Esophagus squamous epithelium (tissue), 5 donors: ENCODE results near the gene DBNDD1. TPM values are rescaled to one million over a fixed set of nuclear protein-coding genes. Genes with fewer than 3 reads are reported as not detected.
"Not testable (repeated sequence)": the region's sequence is repeated elsewhere in the genome, so short reads cannot be mapped to it uniquely, and the experiment has no call there.

ENCODE experiments used
- DNase-seq: peaks from one replicate; lab custom pipeline; 2025; lab: John Stamatoyannopoulos, UW
- H3K27ac ChIP-seq, 4 donors: fragments of 200-600 bp; sonication (generic); one replicate each; pipeline ENCODE4 v1.5.1; 2016 to 2019; ENCODE audit warnings: mild to moderate bottlenecking in 1 of 4
- H3K27me3 ChIP-seq, 4 donors: fragments of 200-600 bp; sonication (generic); 1 replicate in 3 of 4; 2 replicates in 1 of 4; pipeline versions ENCODE4 v1.5.1 to v1.6.0; 2017 to 2021; ENCODE audit warnings: antibody characterized with exemption in 1 of 4
- H3K36me3 ChIP-seq, 3 donors: fragments of 200-600 bp; sonication (generic); one replicate each; pipeline ENCODE4 v1.5.1; 2016 to 2019
- H3K4me1 ChIP-seq, 3 donors: fragments of 200-600 bp; sonication (generic); one replicate each; pipeline ENCODE4 v1.5.1; 2017 to 2019
- H3K4me3 ChIP-seq, 4 donors: fragments of 200-600 bp; sonication (generic); 1 replicate in 3 of 4; 2 replicates in 1 of 4; pipeline ENCODE4 v1.5.1; 2016 to 2019; ENCODE audit warnings: mild to moderate bottlenecking in 2 of 4, moderate library complexity in 1 of 4
- H3K9me3 ChIP-seq, 3 donors: fragments of 200-600 bp; sonication (generic); one replicate each; pipeline ENCODE4 v1.5.1; 2016 to 2019
- POLR2A ChIP-seq, 4 donors: fragments of 450-650 bp; IDR thresholded peaks; one replicate each; pipeline ENCODE4 v1.6.1; 2017; ENCODE audit warnings: antibody characterized with exemption in 4 of 4, mild to moderate bottlenecking in 4 of 4, moderate library complexity in 3 of 4
- whole genome bisulfite sequencing, 2 donors: methylation state at CpG; one replicate each; pipeline ENCODE4 v1.1.5; 2018; 5-methylcytosine and 5-hydroxymethylcytosine counted together
- intact Hi-C: fragments of 100-400 bp; cut with DNase I; formaldehyde crosslinking; loops from one replicate; pipeline ENCODE4 v1.15.0; 2022
- total RNA-seq, 4 donors: library from RNA; depleted of rRNA; stranded (reverse); fragments of >200 nt; gene quantifications; one replicate each; pipeline ENCODE4 v1.1.0, GENCODE V29; 2016
- TF ChIP-seq, protein P1 (sequence below), 6 experiments: fragments of 450-650 bp in 4 of 6; fragments of 200-600 bp in 2 of 6; sonication (generic) in 2 of 6; IDR thresholded peaks; one replicate each; pipeline ENCODE4 v1.5.1; 2016 to 2019; ENCODE audit warnings: antibody characterized with exemption in 6 of 6, mild to moderate bottlenecking in 4 of 6, moderate library complexity in 4 of 6
- donor health status: DM: yes; HTN: yes; CAD: no.

The DBNDD1 gene
- total RNA-seq, 4 donors from 2014 or later, result 5.8 to 29.2 (median 12.7) TPM

DNA sequence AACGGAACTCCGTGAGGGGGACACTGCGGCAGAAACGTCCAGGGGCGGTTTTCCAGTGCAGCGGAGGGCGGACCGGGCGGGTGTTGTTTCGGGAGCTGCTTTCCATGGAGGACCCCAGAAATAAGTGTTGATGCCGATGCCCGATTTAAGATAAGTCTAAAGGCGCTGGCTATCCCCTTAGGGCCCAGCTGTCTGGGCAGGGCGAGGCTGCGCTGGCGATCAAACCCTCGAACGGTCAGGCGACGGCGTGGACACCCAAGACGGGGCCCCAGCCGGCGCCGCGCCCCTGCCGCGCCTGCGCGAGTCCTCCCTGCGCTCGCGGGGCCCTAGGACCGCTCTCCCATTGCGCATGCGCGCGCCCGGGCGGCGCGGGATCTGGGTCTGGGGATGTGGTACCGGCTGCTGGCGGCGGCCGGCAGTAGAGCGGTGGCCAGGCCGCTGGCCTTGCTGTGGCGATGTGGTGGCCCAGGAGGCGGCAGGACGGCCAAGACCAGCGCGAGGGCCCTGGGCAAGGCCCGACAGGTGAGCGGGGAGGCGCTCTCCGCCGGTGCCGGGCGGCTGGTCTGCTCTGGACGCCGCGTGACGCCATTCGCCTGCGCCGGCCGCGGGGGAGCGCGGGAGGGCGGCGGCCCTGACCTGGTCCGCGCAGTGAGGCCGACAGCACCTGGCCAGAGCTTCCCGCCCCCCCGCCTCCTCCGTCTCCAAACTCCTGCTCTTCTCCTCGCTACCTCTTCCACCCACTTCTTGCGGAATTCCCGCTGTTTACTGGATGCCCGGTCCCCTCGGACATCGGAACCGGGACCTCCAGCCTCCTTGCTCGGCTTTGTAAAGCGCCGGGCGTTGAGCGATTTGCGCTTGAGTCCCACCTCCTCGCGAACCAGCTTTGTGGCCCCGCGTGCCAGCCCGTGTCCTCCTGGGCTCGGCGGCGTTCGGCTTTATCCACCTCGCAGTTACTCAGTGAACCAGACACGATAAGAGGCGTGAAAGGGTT, 46.7 kb downstream of the DBNDD1 start:
- peak; percentile 40 for DNase-seq
- TF ChIP-seq, protein P1, sequence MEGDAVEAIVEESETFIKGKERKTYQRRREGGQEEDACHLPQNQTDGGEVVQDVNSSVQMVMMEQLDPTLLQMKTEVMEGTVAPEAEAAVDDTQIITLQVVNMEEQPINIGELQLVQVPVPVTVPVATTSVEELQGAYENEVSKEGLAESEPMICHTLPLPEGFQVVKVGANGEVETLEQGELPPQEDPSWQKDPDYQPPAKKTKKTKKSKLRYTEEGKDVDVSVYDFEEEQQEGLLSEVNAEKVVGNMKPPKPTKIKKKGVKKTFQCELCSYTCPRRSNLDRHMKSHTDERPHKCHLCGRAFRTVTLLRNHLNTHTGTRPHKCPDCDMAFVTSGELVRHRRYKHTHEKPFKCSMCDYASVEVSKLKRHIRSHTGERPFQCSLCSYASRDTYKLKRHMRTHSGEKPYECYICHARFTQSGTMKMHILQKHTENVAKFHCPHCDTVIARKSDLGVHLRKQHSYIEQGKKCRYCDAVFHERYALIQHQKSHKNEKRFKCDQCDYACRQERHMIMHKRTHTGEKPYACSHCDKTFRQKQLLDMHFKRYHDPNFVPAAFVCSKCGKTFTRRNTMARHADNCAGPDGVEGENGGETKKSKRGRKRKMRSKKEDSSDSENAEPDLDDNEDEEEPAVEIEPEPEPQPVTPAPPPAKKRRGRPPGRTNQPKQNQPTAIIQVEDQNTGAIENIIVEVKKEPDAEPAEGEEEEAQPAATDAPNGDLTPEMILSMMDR (IDR thresholded peaks at IDR 0.05), result peak in 1 of 6 experiments; percentile 47
- TF ChIP-seq POLR2A (IDR thresholded peaks at IDR 0.05), result peak in 3 of 4 donors; percentile 60 to 92 (median 85)
- 0 to 4% methylated on average over 12 to 28 of the region's 104 CpGs for WGBS, 2 donors
- H3K4me1 ChIP-seq, result peaks cover 6 to 46% (median 22%) of the 10 kb centered on the region in 3 donors
- no peaks in the 10 kb centered on the region for H3K27me3 ChIP-seq
- H3K4me3 ChIP-seq, result peak overlapping the region; percentile 68 to 90 (median 86)
- intact Hi-C loops, result no loop called here
- H3K27ac ChIP-seq, result peak overlapping the region; percentile 93 to 97 (median 94)
- no peaks in the 10 kb centered on the region for H3K9me3 ChIP-seq
- peaks cover 0 to 21% (median 0%) of the 10 kb centered on the region in 3 donors for H3K36me3 ChIP-seq

DNA sequence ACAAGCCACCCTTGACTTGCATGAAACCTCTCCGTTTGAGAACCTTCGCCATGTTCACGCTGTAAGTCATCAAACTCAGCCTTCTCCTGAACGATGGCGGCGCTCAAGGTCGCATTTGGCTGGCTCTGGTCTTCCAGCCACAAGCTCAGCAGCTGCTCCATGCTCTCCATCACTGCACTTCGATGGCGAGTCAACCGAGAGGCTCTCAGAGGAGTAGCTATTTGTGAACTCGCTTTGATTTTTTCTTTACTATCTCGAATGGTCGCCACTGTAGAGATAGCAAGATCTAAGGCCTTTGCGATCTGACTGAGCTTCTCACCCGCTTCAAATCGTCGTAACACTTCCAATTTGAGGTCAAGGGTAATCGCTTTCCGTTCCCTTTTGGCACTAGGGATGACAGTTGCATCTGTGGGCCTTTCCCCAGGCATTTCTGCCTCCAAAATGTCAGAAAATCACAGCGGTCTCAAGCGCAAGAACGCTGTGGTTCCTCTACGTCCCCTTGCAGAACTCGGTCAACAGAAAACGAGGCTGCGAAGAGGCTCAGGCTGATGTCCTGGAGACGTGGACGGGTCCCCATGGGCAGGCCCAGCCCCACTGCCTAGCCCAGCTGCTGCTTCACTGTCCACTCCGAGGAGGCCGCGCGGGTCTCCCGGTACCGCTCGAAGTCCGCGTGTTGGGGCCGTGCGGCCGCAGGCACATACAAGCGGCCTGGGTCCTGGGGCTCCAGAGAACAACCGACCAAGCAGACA, 47.6 kb downstream of the DBNDD1 start:
- Histone ChIP-seq H3K27me3 (no peaks in the 10 kb centered on the region), H3K27ac (peak overlapping the region; percentile 93 to 97 (median 94)), H3K4me3 (peak overlapping the region; percentile 68 to 90 (median 86)), H3K4me1 (peaks cover 6 to 46% (median 22%) of the 10 kb centered on the region in 3 donors), H3K9me3 (no peaks in the 10 kb centered on the region), H3K36me3 (peaks cover 0 to 19% (median 0%) of the 10 kb centered on the region in 3 donors)
- 69 to 77% methylated on average over 19 to 21 of the region's 42 CpGs for WGBS, 2 donors
- DNase-seq, result no peak
- intact Hi-C loops, result no loop called here
- no peak for TF ChIP-seq POLR2A (IDR thresholded peaks at IDR 0.05)
- TF ChIP-seq, protein P1 (IDR thresholded peaks at IDR 0.05), result no peak

DNA sequence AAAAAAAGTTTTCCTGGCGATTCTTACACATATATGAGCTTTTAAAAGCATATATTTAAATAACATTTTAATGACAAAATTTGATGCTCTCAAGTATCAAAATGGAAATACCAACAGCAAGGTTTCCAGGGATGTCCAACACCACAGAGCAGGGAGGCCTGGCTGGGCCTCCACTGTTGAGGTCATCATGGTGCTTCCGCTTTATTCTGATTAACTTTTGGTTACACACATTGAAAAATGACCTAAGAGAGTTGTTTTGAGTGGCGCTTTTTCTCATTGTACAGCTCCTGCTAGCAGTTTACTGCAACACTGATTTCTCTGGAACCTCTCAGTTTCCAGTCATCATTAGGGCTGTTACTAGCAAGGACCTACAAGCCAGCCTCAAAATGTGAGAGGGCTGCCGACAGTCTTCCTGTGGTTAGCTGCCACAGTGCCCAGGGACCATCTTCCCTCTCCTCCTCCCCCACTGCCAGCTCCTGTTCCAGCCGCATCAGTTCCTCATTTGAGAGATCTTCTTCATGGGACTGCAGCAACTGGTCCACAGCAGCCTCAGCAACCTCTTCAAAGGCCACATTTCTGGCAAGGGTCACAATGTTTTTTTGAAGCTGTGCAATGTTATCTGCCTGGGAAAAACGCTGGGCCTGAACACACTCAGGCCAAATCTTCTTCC, 49.4 kb downstream of the DBNDD1 start:
- no peak for TF ChIP-seq POLR2A (IDR thresholded peaks at IDR 0.05)
- TF ChIP-seq, protein P1 (IDR thresholded peaks at IDR 0.05), result no peak
- no peak for DNase-seq
- H3K4me1 ChIP-seq, result peaks cover 6 to 44% (median 22%) of the 10 kb centered on the region in 3 donors
- H3K36me3 ChIP-seq, result peaks cover 0 to 34% (median 0%) of the 10 kb centered on the region in 3 donors
- no peak overlapping the region for H3K4me3 ChIP-seq
- H3K27ac ChIP-seq, result no peak overlapping the region
- H3K27me3 ChIP-seq, result no peaks in the 10 kb centered on the region
- H3K9me3 ChIP-seq, result no peaks in the 10 kb centered on the region
- intact Hi-C loops, result no loop called here
- 87 to 91% methylated on average over 6 of the region's 6 CpGs for WGBS, 2 donors

DNA sequence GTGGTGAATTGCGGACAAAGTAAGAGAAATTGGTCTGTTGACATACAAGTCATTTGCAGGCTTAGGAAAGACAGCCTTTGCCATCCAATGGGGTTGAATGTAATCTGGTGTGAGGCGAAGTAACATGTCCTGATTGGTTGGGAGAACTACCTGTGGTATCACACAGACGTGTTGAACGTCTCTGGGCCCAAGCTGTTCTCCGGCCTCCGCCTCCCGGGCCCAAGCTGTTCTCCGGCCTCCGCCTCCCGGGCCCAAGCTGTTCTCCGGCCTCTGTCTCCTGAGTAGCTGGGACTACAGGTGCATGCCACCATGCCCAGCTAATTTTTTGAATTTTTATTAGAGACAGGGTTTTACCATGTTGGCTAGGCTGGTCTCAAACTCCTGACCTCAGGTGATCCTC, 51.2 kb downstream of the DBNDD1 start:
- H3K4me3 ChIP-seq, DNase-seq, intact Hi-C loops, H3K27me3 ChIP-seq, H3K27ac ChIP-seq, H3K9me3 ChIP-seq: not testable (repeated sequence)
- WGBS, 2 donors, result 90% methylated on average over 11 of the region's 11 CpGs
- Histone ChIP-seq H3K4me1 (peaks cover 6 to 26% (median 11%) of the 10 kb centered on the region in 3 donors), H3K36me3 (peaks cover 0 to 51% (median 0%) of the 10 kb centered on the region in 3 donors)

DNA sequence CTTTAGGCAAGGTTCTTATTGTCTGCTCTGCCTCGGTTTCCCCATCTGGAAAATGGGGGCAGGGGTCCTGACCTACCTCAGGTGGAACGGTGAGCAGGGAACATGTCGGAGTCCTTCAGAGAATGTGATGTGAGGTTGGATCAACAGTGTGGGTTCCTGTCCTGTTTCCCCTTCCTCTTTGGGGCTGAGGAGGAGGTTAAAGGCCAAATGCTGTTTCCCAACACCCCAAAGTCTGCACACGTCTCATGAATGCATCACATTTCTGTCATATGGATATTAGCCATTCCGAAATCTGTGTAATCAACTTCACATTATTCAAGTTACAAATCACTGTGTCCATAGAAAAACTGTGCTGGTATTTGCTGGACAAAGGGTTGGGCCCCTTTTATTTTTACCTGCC, 51.8 kb downstream of the DBNDD1 start:
- 53 to 68% methylated on average over 2 to 3 of the region's 5 CpGs for WGBS, 2 donors
- Histone ChIP-seq H3K36me3 (peaks cover 0 to 52% (median 0%) of the 10 kb centered on the region in 3 donors), H3K4me1 (peaks cover 6 to 24% (median 11%) of the 10 kb centered on the region in 3 donors)
- intact Hi-C loops, H3K27ac ChIP-seq, H3K4me3 ChIP-seq, H3K27me3 ChIP-seq, DNase-seq, H3K9me3 ChIP-seq: not testable (repeated sequence)
